ENCODE measurements around the gene TSEN54. TPM values are rescaled to one million over a fixed set of nuclear protein-coding genes. Genes with fewer than 3 reads are reported as not detected.

Gene TSEN54
- total RNA-seq, 2 experiments from 2014 or later, result 92.0 to 97.7 TPM

- H3K27me3 Mint-ChIP-seq, result no peaks in the 10 kb centered on the region
- peaks cover 30% of the 10 kb centered on the region for H3K4me1 Mint-ChIP-seq
- H3K4me3 Mint-ChIP-seq, result no peak overlapping the region
- no peaks in the 10 kb centered on the region for H3K36me3 Mint-ChIP-seq
- ATAC-seq, result no peak
- no peak for DNase-seq
- CTCF ChIA-PET, result no interaction called here
- no peaks in the 10 kb centered on the region for H3K9me3 Mint-ChIP-seq (ENCODE audit: low read depth)
- H3K27ac Mint-ChIP-seq, result no peak overlapping the region
Observed at GRCh38 chr17:75536366-75536765, 20.0 kb downstream of the TSEN54 start.

GRCh38 chr17:75539967-75540729 is 23.8 kb downstream of the TSEN54 start:
- CTCF ChIA-PET, result no interaction called here
- Mint-ChIP-seq H3K4me1 (peaks cover 12% of the 10 kb centered on the region), H3K4me3 (no peak overlapping the region), H3K36me3 (no peaks in the 10 kb centered on the region), H3K27ac (no peak overlapping the region), H3K9me3 (ENCODE audit: low read depth) (no peaks in the 10 kb centered on the region), H3K27me3 (no peaks in the 10 kb centered on the region)
- DNase-seq, result no peak
- no peak for ATAC-seq

GRCh38 chr17:75540923-75541503 is 24.7 kb downstream of the TSEN54 start:
- no peaks in the 10 kb centered on the region for H3K27me3 Mint-ChIP-seq
- CTCF ChIA-PET, result no interaction called here
- no peak overlapping the region for H3K4me3 Mint-ChIP-seq
- no peaks in the 10 kb centered on the region for H3K9me3 Mint-ChIP-seq (ENCODE audit: low read depth)
- ATAC-seq (no peak), DNase-seq (no peak)
- H3K27ac Mint-ChIP-seq, result no peak overlapping the region
- H3K36me3 Mint-ChIP-seq, result no peaks in the 10 kb centered on the region
- H3K4me1 Mint-ChIP-seq, result peaks cover 3% of the 10 kb centered on the region

- Mint-ChIP-seq H3K9me3 (ENCODE audit: low read depth) (no peaks in the 10 kb centered on the region), H3K4me1 (no peaks in the 10 kb centered on the region), H3K27me3 (no peaks in the 10 kb centered on the region), H3K36me3 (no peaks in the 10 kb centered on the region), H3K27ac (no peak overlapping the region), H3K4me3 (no peak overlapping the region)
- no peak for DNase-seq
- CTCF ChIA-PET, result interaction anchor here (1.7 kb wide), 1 partner anchor 26 kb away, joined by 5 read pairs; the partner anchor contains the start of gene TSEN54
- no peak for ATAC-seq
Observed at GRCh38 chr17:75542229-75542628, 25.9 kb downstream of the TSEN54 start.

GRCh38 chr17:75542728-75543336 is 26.5 kb downstream of the TSEN54 start:
- Mint-ChIP-seq H3K9me3 (ENCODE audit: low read depth) (no peaks in the 10 kb centered on the region), H3K27ac (no peak overlapping the region), H3K27me3 (no peaks in the 10 kb centered on the region), H3K36me3 (no peaks in the 10 kb centered on the region), H3K4me3 (no peak overlapping the region), H3K4me1 (no peaks in the 10 kb centered on the region)
- ATAC-seq (no peak), DNase-seq (no peak)
- CTCF ChIA-PET, result interaction anchor here (1.1 to 1.7 kb wide), 2 partner anchors 26 to 205 kb away, joined by 4 to 5 read pairs; partner anchors contain the start of gene TSEN54

- Mint-ChIP-seq H3K4me3 (no peak overlapping the region), H3K9me3 (ENCODE audit: low read depth) (no peaks in the 10 kb centered on the region), H3K27me3 (no peaks in the 10 kb centered on the region), H3K36me3 (no peaks in the 10 kb centered on the region), H3K4me1 (peaks cover 4% of the 10 kb centered on the region), H3K27ac (no peak overlapping the region)
- ATAC-seq (no peak), DNase-seq (no peak)
- CTCF ChIA-PET, result interaction anchor here (1.7 kb wide), 1 partner anchor 28 kb away, joined by 5 read pairs; the partner anchor contains the start of gene TSEN54
Observed at GRCh38 chr17:75544250-75544649, 27.9 kb downstream of the TSEN54 start.

GRCh38 chr17:75546181-75546580 is 29.9 kb downstream of the TSEN54 start:
- DNase-seq (no peak), ATAC-seq (no peak)
- CTCF ChIA-PET, result no interaction called here
- Mint-ChIP-seq H3K9me3 (ENCODE audit: low read depth) (no peaks in the 10 kb centered on the region), H3K36me3 (no peaks in the 10 kb centered on the region), H3K4me1 (peaks cover 4% of the 10 kb centered on the region), H3K4me3 (no peak overlapping the region), H3K27me3 (no peaks in the 10 kb centered on the region), H3K27ac (no peak overlapping the region)

GRCh38 chr17:75547091-75547490 is 30.8 kb downstream of the TSEN54 start:
- CTCF ChIA-PET, result no interaction called here
- H3K4me1 Mint-ChIP-seq, result peaks cover 4% of the 10 kb centered on the region

GRCh38 chr17:75548813-75549212 is 32.5 kb downstream of the TSEN54 start:
- ATAC-seq (peak; percentile 12), DNase-seq (no peak)
- CTCF ChIA-PET, result no interaction called here
- Mint-ChIP-seq H3K9me3 (ENCODE audit: low read depth) (no peaks in the 10 kb centered on the region), H3K27ac (no peak overlapping the region), H3K27me3 (no peaks in the 10 kb centered on the region), H3K4me3 (no peak overlapping the region), H3K4me1 (peaks cover 4% of the 10 kb centered on the region), H3K36me3 (no peaks in the 10 kb centered on the region)

More at GRCh38 chr17:75547091-75547490, 30.8 kb downstream of the TSEN54 start:
- H3K27me3 Mint-ChIP-seq, result no peaks in the 10 kb centered on the region
- DNase-seq (no peak), ATAC-seq (no peak)
- H3K4me3 Mint-ChIP-seq, result no peak overlapping the region
- no peaks in the 10 kb centered on the region for H3K36me3 Mint-ChIP-seq
- no peak overlapping the region for H3K27ac Mint-ChIP-seq
- no peaks in the 10 kb centered on the region for H3K9me3 Mint-ChIP-seq (ENCODE audit: low read depth)

- ATAC-seq (no peak), DNase-seq (no peak)
- Mint-ChIP-seq H3K27me3 (no peaks in the 10 kb centered on the region), H3K4me1 (peaks cover 4% of the 10 kb centered on the region), H3K27ac (no peak overlapping the region), H3K36me3 (no peaks in the 10 kb centered on the region), H3K4me3 (no peak overlapping the region), H3K9me3 (ENCODE audit: low read depth) (no peaks in the 10 kb centered on the region)
- CTCF ChIA-PET, result no interaction called here
Observed at GRCh38 chr17:75549246-75550138, 33.2 kb downstream of the TSEN54 start.

- no peak for ATAC-seq
- H3K4me1 Mint-ChIP-seq, result peaks cover 4% of the 10 kb centered on the region
- no peaks in the 10 kb centered on the region for H3K9me3 Mint-ChIP-seq (ENCODE audit: low read depth)
- H3K27me3 Mint-ChIP-seq, result no peaks in the 10 kb centered on the region
- DNase-seq, result no peak
- H3K4me3 Mint-ChIP-seq, result no peak overlapping the region
- no peak overlapping the region for H3K27ac Mint-ChIP-seq
- CTCF ChIA-PET, result no interaction called here
- no peaks in the 10 kb centered on the region for H3K36me3 Mint-ChIP-seq
Observed at GRCh38 chr17:75550139-75550465, 33.8 kb downstream of the TSEN54 start.

GRCh38 chr17:75551266-75551665 is 34.9 kb downstream of the TSEN54 start:
- ATAC-seq (no peak), DNase-seq (no peak)
- Mint-ChIP-seq H3K27ac (no peak overlapping the region), H3K4me1 (peaks cover 4% of the 10 kb centered on the region), H3K9me3 (ENCODE audit: low read depth) (no peaks in the 10 kb centered on the region), H3K27me3 (no peaks in the 10 kb centered on the region), H3K36me3 (no peaks in the 10 kb centered on the region), H3K4me3 (no peak overlapping the region)
- CTCF ChIA-PET, result no interaction called here
